GM12878 (cell line): ENCODE data around the gene ABCC3. TPM values are rescaled to one million over a fixed set of nuclear protein-coding genes. Genes with fewer than 3 reads are reported as not detected.

ENCODE experiments used
- ATAC-seq: fragments of 200-7000 bp; cut with Tn5 transposase; 3 replicates; pipeline ENCODE4 v1.9.1; 2020; ENCODE audit warnings: mild to moderate bottlenecking, moderate library complexity
- BruUV-seq: library from RNA; stranded (reverse); fragments of 400-500 nt; replicated peaks from 2 replicates; lab custom pipeline; 2021; lab: Mats Ljungman, UMichigan
- CTCF ChIA-PET: fragments of 300-600 bp; sonication (Branson Sonifier 250); formaldehyde crosslinking; extraction: SDS; loops from one replicate; lab custom pipeline; 2021; ENCODE audit warnings: inconsistent platforms; lab: Yijun Ruan, JAX
- POLR2A ChIA-PET: fragments of 350-600 bp; formaldehyde crosslinking; extraction: SDS; loops from one replicate; lab custom pipeline; 2021; ENCODE audit warnings: inconsistent platforms; lab: Charles Lee
- RAD21 ChIA-PET: fragments of 300-600 bp; sonication (Branson Sonifier 250); formaldehyde crosslinking; loops from one replicate; lab custom pipeline; 2023; ENCODE audit warnings: antibody characterized with exemption; ENCODE audit not compliant: unreplicated experiment; lab: Charles Lee
- SMC1A ChIA-PET: fragments of 300-600 bp; sonication (Branson Sonifier 250); formaldehyde crosslinking; loops from one replicate; lab custom pipeline; 2023; ENCODE audit not compliant: unreplicated experiment, uncharacterized antibody; lab: Charles Lee
- DNase-seq: peaks from one replicate; pipeline ENCODE4 v3.0.0-alpha.2; 2011; ENCODE audit warnings: low read depth, low spot score
- FAIRE-seq: peaks from 3 replicates; lab custom pipeline; 2011; peaks lifted over from hg19 to GRCh38; lab: Jason Lieb, UNC
- H2AFZ ChIP-seq: 2 replicates; pipeline ENCODE4 v1.6.0; 2011; ENCODE audit warnings: low read depth, low read length, control low read depth; ENCODE audit not compliant: control insufficient read depth
- H3K27ac ChIP-seq: 2 replicates; pipeline ENCODE4 v1.5.1; 2011; ENCODE audit warnings: control low read depth; ENCODE audit not compliant: control insufficient read depth, insufficient read depth
- H3K27me3 ChIP-seq, 2 experiments: replicated peaks in 1 of 2; 2 replicates each; pipeline versions ENCODE4 v1.6.0 to v1.6.1; 2011; ENCODE audit warnings: low read length in 1 of 2; ENCODE audit not compliant: control insufficient read depth in 2 of 2, insufficient read depth in 2 of 2
- H3K36me3 ChIP-seq, 2 experiments: 2 replicates each; pipeline ENCODE4 v1.5.1; 2011; ENCODE audit warnings: low read length in 1 of 2; ENCODE audit not compliant: control insufficient read depth in 2 of 2, insufficient read depth in 2 of 2
- H3K4me1 ChIP-seq: 2 replicates; pipeline ENCODE4 v1.6.1; 2011; ENCODE audit warnings: mild to moderate bottlenecking, low read length, moderate library complexity, mixed read lengths; ENCODE audit not compliant: control insufficient read depth, insufficient read depth
- H3K4me2 ChIP-seq: 2 replicates; pipeline ENCODE4 v1.6.0; 2011; ENCODE audit warnings: control low read depth; ENCODE audit not compliant: control insufficient read depth, insufficient read depth
- H3K4me3 ChIP-seq: fragments of 200-600 bp; sonication (generic); 2 replicates; pipeline ENCODE4 v1.5.1; 2016
- H3K79me2 ChIP-seq: 2 replicates; pipeline ENCODE4 v1.6.0; 2011; ENCODE audit warnings: low read length; ENCODE audit not compliant: control insufficient read depth, insufficient read depth
- H3K9ac ChIP-seq: 2 replicates; pipeline ENCODE4 v1.8.0; 2011; ENCODE audit warnings: low read length, control low read depth, mixed read lengths; ENCODE audit not compliant: control insufficient read depth, insufficient read depth
- H3K9me3 ChIP-seq: replicated peaks from 3 replicates; pipeline ENCODE4 v1.5.1; 2011; ENCODE audit warnings: mild to moderate bottlenecking, low read length; ENCODE audit not compliant: control insufficient read depth, insufficient read depth
- H4K20me1 ChIP-seq: 2 replicates; pipeline ENCODE4 v1.6.0; 2011; ENCODE audit not compliant: control insufficient read depth, insufficient read depth
- BRCA1 ChIP-seq: IDR thresholded peaks from 2 replicates; pipeline ENCODE4 v1.6.1; 2011; ENCODE audit warnings: low read depth, low read length, improper control_type of control experiment
- IRF3 ChIP-seq: fragments of 450-650 bp; IDR thresholded peaks from 2 replicates; pipeline ENCODE4 v1.6.1; 2014; ENCODE audit warnings: mild to moderate bottlenecking
- NFXL1 ChIP-seq: fragments of 450-650 bp; IDR thresholded peaks from 2 replicates; pipeline ENCODE4 v1.6.1; 2017; ENCODE audit warnings: antibody characterized with exemption, mild to moderate bottlenecking, borderline replicate concordance
- SUPT20H ChIP-seq: IDR thresholded peaks from 2 replicates; pipeline ENCODE4 v1.6.1; 2011; ENCODE audit warnings: low read depth, mild to moderate bottlenecking, low read length, moderate library complexity, borderline replicate concordance; ENCODE audit not compliant: control insufficient read depth
- ZNF592 ChIP-seq: fragments of 450-650 bp; IDR thresholded peaks from 2 replicates; pipeline ENCODE4 v1.6.1; 2017; ENCODE audit warnings: mild to moderate bottlenecking, moderate library complexity
- WGBS: methylation state at CpG from one replicate; pipeline ENCODE4 v1.1.6; 2016; ENCODE audit warnings: low lambda C conversion rate; ENCODE audit not compliant: insufficient replicate concordance, insufficient coverage; ENCODE audit errors: missing lambda C conversion rate; 5-methylcytosine and 5-hydroxymethylcytosine counted together
- in situ Hi-C: fragments of 300-500 bp; cut with MboI; formaldehyde crosslinking; loops from 9 replicates; pipeline ENCODE4 v1.14.3; 2018; ENCODE audit warnings: mixed read lengths
- intact Hi-C: fragments of 100-400 bp; cut with micrococcal nuclease; formaldehyde crosslinking; loops from one replicate; pipeline ENCODE4 v1.14.2; 2022; ENCODE audit not compliant: unreplicated experiment
- polyA plus RNA-seq, 11 experiments: library from polyadenylated mRNA; depleted of rRNA in 4 of 11; unstranded in 6 of 11; stranded (reverse) in 5 of 11; fragments of >200 nt; fragmentation: Nextera tagmentation in 4 of 11; fragmentation: Illumina TruSeq in 1 of 11; extraction: Ambion mirVana in 4 of 11; extraction: Trizol in 1 of 11; gene quantifications; 1 replicate in 1 of 11; 2 replicates in 10 of 11; pipeline versions ENCODE4 v1.2.1 to v1.2.3, GENCODE V29; 2011 to 2016; ENCODE audit warnings: inconsistent platforms in 2 of 11, missing spikeins in 2 of 11, low read depth in 1 of 11
- total RNA-seq, 4 experiments: library from RNA; depleted of rRNA in 3 of 4; stranded (reverse); fragments of >200 nt in 3 of 4; fragmentation: Illumina TruSeq in 1 of 4; extraction: Trizol in 1 of 4; gene quantifications; 2 replicates each; pipeline versions ENCODE4 v1.2.1 to v1.2.3, GENCODE V29; 2013 to 2021
- TF ChIP-seq, protein P1 (sequence below): fragments of 450-650 bp; formaldehyde crosslinking; IDR thresholded peaks from 2 replicates; pipeline ENCODE4 v1.4.0; 2020; ENCODE audit warnings: mild to moderate bottlenecking, moderate library complexity
- TF ChIP-seq, protein P2 (sequence below): IDR thresholded peaks from 2 replicates; pipeline ENCODE4 v1.6.1; 2011; ENCODE audit warnings: borderline replicate concordance, low read depth, mild to moderate bottlenecking, moderate library complexity, mixed read lengths, low read length; ENCODE audit not compliant: insufficient read depth; ENCODE audit errors: extremely low read length

Gene ABCC3
- total and polyA plus RNA-seq, 10 of the 15 experiments (the other 5 are each of a cell fraction or from before 2014, with no cell fraction given): 0.21 to 2.3 (median 0.71) TPM; not detected in 6

GRCh38 chr17:50607522-50608175 lies 27.0 kb upstream of the ABCC3 start:
- Histone ChIP-seq H3K27me3 (peaks cover 0 to 4% of the 10 kb centered on the region in 2 experiments; a peak in 2 of 4 replicates), H3K4me3 (no peak overlapping the region), H2AFZ (no peak overlapping the region), H3K9me3 (no peaks in the 10 kb centered on the region), H4K20me1 (no peaks in the 10 kb centered on the region), H3K79me2 (no peaks in the 10 kb centered on the region), H3K4me2 (no peak overlapping the region), H3K4me1 (no peaks in the 10 kb centered on the region), H3K9ac (no peak overlapping the region), H3K36me3 (no peaks in the 10 kb centered on the region), H3K27ac (no peak overlapping the region)
- TF ChIP-seq, protein P1, sequence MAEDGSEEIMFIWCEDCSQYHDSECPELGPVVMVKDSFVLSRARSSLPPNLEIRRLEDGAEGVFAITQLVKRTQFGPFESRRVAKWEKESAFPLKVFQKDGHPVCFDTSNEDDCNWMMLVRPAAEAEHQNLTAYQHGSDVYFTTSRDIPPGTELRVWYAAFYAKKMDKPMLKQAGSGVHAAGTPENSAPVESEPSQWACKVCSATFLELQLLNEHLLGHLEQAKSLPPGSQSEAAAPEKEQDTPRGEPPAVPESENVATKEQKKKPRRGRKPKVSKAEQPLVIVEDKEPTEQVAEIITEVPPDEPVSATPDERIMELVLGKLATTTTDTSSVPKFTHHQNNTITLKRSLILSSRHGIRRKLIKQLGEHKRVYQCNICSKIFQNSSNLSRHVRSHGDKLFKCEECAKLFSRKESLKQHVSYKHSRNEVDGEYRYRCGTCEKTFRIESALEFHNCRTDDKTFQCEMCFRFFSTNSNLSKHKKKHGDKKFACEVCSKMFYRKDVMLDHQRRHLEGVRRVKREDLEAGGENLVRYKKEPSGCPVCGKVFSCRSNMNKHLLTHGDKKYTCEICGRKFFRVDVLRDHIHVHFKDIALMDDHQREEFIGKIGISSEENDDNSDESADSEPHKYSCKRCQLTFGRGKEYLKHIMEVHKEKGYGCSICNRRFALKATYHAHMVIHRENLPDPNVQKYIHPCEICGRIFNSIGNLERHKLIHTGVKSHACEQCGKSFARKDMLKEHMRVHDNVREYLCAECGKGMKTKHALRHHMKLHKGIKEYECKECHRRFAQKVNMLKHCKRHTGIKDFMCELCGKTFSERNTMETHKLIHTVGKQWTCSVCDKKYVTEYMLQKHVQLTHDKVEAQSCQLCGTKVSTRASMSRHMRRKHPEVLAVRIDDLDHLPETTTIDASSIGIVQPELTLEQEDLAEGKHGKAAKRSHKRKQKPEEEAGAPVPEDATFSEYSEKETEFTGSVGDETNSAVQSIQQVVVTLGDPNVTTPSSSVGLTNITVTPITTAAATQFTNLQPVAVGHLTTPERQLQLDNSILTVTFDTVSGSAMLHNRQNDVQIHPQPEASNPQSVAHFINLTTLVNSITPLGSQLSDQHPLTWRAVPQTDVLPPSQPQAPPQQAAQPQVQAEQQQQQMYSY: no peak
- TF ChIP-seq BRCA1 (no peak), ZNF592 (no peak), NFXL1 (no peak), IRF3 (no peak), SUPT20H (no peak)
- TF ChIP-seq, protein P2, sequence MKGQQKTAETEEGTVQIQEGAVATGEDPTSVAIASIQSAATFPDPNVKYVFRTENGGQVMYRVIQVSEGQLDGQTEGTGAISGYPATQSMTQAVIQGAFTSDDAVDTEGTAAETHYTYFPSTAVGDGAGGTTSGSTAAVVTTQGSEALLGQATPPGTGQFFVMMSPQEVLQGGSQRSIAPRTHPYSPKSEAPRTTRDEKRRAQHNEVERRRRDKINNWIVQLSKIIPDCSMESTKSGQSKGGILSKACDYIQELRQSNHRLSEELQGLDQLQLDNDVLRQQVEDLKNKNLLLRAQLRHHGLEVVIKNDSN: no peak
- FAIRE-seq (no peak), DNase-seq (no peak), ATAC-seq (no peak)
- intact Hi-C loops (no loop called here), in situ Hi-C loops (no loop called here)
- POLR2A ChIA-PET: no interaction called here
- RAD21 ChIA-PET: no interaction called here
- CTCF ChIA-PET: interaction anchor here (0.7 kb wide), 1 partner anchor 44 kb away, joined by 3 read pairs; no protein-coding TSS in a partner anchor
- SMC1A ChIA-PET: no interaction called here
- BruUV-seq: no TSS peak
- 33% methylated on average over 14 of the region's 19 CpGs for WGBS
